GM18505 (cell line): Measurements from ENCODE around the gene KCNA2.

Experiments used
- ATAC-seq: cut with Tn5 transposase; IDR thresholded peaks from one replicate; pipeline ENCODE4 v1.9.1; 2021; ENCODE audit not compliant: unreplicated experiment
- POLR2A ChIP-seq: IDR thresholded peaks from 4 replicates; pipeline ENCODE4 v1.6.1; 2011; ENCODE audit warnings: borderline replicate concordance; ENCODE audit not compliant: insufficient read depth, insufficient read length; ENCODE audit errors: extremely low read depth

KCNA2 gene

DNA sequence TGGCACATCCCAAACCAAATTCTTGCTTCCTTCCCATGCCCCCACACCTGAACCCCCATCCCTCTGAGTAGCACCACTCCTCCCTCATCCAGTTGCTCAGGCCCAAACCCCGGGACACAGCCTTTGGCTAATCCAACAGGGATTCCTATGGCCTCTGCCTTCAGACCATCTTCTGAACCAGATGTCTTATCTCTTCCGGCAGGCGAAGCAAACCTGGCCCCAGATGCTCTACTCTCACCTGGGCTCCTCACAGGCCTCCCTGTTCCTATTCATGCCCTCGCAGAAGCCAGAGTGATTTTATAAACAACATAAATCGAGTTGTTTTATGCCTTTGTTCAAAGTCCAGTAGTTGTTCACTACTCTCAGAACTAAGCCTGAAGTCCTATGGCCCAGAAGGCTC, 12.5 kb upstream of the KCNA2 start:
- no peak for ATAC-seq
- no peak for TF ChIP-seq POLR2A

DNA sequence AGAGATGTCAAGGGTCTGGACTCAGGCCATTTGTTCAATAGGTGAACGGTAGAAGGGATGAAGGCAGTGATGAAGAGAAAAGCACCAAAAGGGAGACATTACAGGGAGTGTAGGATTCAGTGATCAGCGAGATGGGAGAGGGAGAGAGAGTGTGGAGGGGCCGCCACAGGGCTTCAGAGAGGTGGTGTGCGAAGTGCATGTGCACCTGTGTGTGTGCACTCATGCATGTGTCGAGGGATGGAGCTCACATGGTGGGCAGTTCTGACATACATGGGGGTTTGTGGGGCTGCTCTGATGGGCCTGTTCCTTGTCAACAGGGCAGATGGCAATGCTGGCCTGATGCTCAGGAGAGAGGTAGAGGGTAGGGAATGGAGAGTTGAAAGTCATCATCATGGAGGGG, 11.4 kb upstream of the KCNA2 start:
- no peak for ATAC-seq
- no peak for TF ChIP-seq POLR2A

DNA sequence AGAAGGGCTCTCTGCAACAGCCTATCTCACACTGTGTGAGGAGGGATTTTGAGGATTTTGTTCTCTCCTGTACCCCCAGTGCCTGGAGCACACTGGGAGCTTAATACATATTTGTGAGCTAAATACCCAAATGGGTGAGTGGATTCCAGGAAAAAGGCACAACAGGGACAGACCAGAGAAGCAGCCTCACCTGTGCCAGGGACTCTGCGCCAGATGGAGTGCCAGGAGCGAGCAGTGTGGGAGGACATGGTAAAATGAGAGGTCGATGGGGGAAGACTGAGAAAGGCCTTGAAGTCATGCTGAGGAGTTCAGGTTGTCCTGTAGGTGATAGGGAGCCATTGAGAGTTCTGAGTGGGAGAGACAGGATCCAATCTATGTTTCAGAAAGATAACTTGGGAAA, 11.0 kb upstream of the KCNA2 start:
- ATAC-seq = no peak
- TF ChIP-seq POLR2A = no peak

DNA sequence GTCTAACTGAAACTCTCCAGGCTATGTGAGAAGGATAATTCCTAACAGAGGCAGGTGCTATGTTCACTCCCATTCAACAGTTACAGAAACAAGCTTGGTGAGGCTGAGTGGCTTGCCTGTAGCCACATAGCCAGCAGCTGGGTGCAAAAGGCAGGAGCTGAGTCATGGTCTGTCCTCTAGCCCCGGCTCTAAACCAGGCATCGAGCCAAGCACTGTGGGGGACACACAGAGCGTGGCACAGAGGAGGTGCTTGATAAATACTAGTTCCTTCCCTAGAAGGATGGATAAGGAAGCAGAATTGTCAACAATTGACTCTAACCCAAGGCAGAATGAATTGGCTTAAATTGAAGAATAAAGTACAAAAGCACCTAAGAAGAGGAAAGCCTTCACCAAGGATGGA, 10.4 kb upstream of the KCNA2 start:
- ATAC-seq = no peak
- TF ChIP-seq POLR2A = no peak

DNA sequence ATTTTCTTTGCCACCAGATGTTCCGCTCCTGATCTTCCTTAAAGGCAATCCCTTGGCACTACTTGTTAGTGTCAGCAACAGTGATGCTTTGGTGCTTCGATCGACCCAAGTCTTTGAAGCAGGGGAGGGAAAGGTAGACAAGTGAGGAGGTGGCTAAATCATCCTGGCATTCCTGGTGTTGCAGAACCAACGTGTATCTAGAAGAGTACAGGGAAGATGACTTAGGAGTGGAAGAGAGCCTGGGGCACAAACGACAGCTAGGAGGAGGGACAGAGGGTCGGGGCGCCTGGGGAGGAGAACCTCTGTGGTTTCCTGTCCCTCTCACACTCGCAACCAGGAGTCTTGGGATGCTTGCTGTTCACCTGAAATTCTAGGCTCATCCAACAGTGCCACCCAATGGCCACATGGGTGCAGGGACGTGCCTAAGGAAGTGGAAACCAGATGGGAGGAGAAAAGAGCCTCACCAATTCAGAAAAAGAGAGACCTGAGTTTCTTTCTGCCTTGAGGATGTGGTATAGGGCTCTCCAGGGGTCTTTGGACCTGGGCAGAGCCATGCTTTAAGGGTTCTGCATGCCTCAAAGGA, 9.5 kb upstream of the KCNA2 start:
- ATAC-seq = no peak
- no peak for TF ChIP-seq POLR2A

DNA sequence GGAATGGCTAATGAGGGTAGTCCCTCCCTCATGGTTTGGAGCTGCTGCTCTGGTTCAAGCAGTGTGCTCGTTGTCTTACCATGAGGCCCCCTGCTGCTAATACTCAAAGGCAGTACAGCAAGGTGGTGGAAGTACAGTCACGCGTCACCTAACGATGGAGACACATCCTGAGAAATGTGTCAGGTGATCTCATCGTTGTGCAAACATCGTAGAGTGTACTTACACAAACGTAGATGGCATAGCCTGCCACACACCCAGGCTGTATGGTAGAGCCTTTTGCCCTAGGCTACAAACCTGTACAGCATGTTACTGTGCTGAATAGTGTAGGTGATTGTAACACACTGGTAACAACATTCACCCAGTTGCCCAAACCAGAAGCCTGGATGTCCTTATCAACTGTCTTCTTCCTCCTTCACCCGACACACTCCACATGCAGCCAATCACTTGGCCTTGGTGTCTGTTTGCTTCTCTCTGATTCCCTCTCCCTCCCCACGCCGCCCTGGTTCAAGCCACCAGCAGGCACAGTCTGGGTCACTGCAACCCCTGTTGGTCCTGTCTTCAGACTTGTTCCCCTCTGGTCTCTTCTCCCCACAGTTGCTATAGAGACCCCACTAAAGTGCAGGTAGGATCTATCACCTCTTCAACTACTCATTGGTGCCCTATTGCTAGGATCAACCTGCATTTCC, 6.0 kb upstream of the KCNA2 start:
- no peak for TF ChIP-seq POLR2A
- ATAC-seq = no peak

DNA sequence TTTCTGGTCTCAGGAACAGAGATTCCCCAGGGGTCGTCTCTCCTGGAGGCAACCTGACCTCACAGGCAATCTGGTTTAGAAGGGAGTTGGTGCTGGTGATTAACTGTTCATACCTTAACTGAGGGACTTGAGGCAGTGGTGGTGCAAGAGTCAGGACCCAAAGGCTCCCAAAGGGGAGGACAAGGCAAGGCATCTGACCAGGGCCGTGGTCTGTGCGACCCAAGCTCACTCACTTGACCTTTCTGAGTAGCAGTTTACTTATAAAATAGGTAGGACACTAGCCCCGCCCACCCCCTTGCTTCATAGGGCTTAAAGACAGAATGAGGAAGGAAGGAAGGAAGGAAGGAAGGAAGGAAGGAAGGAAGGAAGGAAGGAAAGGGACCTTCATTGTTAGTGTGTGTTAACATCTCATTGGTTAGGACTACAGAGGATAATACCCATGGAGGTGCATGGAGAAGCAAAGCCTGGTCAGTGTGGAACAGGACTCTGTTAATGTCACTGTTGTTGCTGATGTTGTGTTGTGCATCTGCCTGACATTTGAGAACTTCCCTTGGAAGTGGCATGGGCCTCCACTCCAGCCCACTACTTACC, 4.6 kb upstream of the KCNA2 start:
- TF ChIP-seq POLR2A = no peak
- no peak for ATAC-seq

DNA sequence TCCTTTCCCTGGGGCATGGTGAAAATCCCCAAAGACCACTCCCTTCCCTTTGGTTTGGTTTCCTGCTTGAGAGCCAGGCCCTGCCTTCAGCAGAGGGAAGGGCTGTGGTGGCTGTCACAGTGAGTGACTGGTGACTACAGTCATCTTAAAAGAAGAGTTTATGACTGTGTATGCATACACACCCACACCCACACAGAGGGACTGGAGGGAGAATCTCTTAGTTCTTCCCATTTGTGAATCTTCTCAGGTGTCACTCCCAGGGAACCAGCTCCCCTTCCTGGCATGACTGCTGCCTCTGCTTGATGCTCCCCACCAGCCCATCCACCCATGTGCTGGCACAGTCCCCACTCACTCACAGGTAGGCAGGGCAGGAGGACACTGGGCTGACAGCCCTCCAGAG, 3.9 kb upstream of the KCNA2 start:
- no peak for ATAC-seq
- no peak for TF ChIP-seq POLR2A

DNA sequence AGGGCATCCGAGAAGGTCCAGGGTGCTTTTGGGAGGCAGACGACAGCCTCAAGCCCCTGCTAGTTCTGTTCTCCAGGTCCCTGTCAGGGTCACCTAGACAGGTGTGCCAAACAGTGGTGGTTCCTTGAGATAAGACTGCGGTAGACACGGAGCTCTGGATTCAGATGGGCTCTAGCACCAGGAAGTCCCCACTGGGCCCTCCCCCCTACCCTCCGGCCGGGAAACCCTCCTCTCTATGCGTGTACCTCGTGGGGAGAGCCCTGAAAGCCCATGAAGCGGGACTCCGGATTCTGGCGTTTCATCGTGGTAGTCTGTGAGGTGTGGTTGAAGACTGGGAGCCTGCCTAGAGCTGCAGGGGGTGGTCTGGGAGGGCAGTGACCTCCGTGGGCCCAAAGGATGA, 2.1 kb upstream of the KCNA2 start:
- no peak for ATAC-seq
- TF ChIP-seq POLR2A = no peak

DNA sequence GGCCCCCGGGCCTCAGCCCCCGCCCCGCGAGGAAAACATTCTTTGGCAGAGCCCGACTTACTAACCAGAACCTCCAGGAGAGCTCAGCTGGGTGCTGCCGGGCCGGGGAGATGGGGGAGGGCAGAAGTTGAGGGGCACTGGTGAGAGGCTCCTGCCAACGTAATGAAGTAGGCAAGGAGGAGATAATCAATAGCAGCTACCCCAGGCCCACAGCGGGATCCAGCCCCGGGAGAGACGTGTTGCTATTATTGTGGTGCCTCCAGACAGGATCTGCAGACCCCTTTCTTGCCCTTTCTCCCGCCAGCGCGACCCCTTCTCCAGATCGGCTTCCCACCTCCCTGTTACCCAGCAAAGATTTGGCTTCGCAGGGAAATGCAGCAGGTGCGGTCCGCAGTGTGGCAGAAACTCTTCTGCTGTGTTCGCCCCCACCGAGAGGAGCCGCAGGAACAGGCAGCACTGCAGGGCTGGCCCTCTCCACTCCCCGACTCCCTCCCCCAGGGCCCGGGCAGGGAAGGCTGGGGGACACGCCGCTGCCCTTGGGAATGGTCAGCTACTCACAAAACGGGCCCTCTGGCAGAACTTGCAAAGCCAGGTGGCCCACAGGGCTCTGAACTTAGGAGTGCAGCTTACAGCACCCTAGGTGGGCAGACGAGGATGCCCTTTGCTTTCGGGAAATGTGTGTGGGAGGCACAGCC, 1.5 kb upstream of the KCNA2 start:
- no peak for TF ChIP-seq POLR2A
- no peak for ATAC-seq

DNA sequence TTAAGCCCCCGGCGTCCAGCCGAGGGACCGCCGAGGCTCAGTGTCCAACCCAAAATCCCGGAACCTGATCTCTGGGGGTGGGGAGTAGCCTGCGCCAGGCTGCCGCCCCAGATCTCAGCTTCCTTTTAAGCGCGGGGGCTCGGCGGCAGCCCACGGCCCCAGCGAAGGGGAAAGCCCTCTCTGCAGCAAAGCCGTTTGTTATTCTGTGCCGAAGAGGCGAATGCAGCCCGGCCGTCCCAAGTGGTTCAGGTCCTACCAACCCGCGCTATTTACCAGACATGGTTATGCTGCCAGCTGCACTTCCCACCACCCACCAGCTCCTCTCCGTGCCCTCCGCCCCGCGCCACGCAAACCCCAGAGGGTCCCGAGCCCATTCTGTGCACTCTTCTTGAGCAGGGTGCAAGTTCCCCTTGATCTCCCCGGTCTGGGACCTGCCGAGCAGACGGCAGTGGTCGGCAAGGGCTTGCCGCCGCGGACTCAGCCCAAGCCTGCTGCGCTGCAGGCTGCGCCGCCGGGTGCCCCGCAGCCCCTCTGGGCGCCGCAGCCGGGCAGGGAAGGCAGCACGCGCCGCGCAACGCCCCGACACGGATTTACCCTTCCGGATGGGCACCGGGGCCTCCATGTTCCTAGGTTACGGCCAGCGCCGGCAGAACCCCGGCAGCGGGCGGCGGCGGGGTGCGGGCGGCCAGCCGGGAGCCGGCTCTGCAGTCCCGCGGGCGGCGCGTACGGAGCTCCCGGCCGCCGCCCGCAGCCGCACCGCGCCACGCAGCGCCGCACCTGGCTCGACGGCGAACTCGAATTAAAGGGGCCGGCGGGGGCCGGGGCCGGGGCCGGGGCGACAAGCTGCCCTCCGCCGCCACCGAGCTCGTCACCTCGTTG, 738 bp upstream of the KCNA2 start:
- TF ChIP-seq POLR2A = no peak
- ATAC-seq = no peak

DNA sequence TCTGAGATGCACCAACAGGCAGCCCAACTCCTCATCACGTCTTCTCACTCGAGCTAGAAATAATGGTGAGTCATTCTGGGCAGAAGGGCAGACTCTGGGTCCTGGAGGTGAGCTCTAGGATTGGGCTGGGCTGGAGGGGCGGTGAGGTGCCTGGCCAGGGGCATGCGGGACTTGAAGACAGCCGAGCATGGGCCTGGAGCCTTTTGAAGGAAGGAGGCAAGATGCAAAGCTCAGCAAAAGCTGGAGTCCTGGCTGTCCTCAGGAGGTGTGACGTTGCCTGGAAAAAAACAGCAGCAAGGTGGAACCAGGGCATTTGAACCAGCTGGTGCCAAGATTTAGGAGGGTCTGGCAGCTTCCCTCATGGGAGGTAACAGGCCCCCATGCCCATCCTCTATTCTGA, 712 bp downstream of the KCNA2 start:
- no peak for ATAC-seq
- no peak for TF ChIP-seq POLR2A

DNA sequence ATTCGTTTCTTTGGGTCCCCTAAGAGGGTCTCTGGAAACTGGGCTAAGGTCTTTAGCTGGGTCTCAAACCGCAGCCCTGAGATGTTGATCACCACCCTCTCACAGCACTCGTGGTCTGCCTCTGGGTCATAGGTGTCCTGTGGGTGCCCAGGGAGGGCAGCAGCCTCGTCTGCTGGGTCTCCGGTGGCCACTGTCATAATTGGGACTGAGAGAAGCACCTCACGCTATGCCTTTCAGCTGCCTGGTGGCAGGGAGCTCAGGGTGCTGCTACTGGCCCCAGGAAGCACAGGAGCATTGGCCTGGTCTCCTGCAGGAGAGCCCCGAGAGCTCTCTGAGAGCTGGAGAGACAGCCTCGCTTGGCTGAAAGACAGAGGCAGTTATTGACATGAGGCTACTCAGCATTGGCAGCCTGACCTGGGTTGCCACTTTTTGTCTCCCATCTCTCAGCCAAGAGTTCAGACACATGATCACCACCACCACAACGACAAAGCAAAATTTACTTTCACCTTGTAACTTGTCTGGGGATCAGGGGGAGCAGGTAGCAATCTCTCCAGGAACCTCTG, 1.5 kb downstream of the KCNA2 start:
- no peak for ATAC-seq
- no peak for TF ChIP-seq POLR2A
